H9 (cell line): Measurements from ENCODE around the gene CORO1C. TPM values are rescaled to one million over a fixed set of nuclear protein-coding genes. Genes with fewer than 3 reads are reported as not detected.

Experiments
- DNase-seq: peaks from one replicate; pipeline ENCODE4 v3.0.0-alpha.2; 2017
- H2AFZ ChIP-seq: one replicate; pipeline ENCODE4 v1.6.1; 2013; ENCODE audit warnings: mild to moderate bottlenecking, low read length, control low read depth, moderate library complexity
- H2AK5ac ChIP-seq: 2 replicates; pipeline ENCODE4 v1.6.1; 2013; ENCODE audit warnings: low read length, control low read depth, mixed read lengths; ENCODE audit not compliant: insufficient read length
- H2BK120ac ChIP-seq: one replicate; pipeline ENCODE4 v1.6.1; 2013; ENCODE audit warnings: low read depth, mild to moderate bottlenecking, low read length, control low read depth, inconsistent platforms; ENCODE audit not compliant: poor library complexity, severe bottlenecking
- H2BK12ac ChIP-seq: 2 replicates; pipeline ENCODE4 v1.6.1; 2013; ENCODE audit warnings: low read length, control low read depth, mixed read lengths, low read depth; ENCODE audit not compliant: insufficient read length
- H2BK15ac ChIP-seq: 2 replicates; pipeline ENCODE4 v1.6.1; 2013; ENCODE audit warnings: low read depth, low read length, control low read depth
- H2BK20ac ChIP-seq: one replicate; pipeline ENCODE4 v1.6.1; 2013; ENCODE audit warnings: low read depth, mild to moderate bottlenecking, low read length, control low read depth, inconsistent platforms; ENCODE audit not compliant: poor library complexity, severe bottlenecking
- H2BK5ac ChIP-seq: 2 replicates; pipeline ENCODE4 v1.6.1; 2013; ENCODE audit warnings: low read length, control low read depth, mixed read lengths; ENCODE audit not compliant: insufficient read length
- H3K14ac ChIP-seq: 2 replicates; pipeline ENCODE4 v1.6.1; 2013; ENCODE audit warnings: low read length, control low read depth; ENCODE audit not compliant: insufficient read depth
- H3K18ac ChIP-seq: 2 replicates; pipeline ENCODE4 v1.6.1; 2013; ENCODE audit warnings: low read depth, mild to moderate bottlenecking, mixed read lengths, low read length, control low read depth; ENCODE audit not compliant: insufficient read length
- H3K23ac ChIP-seq: 2 replicates; pipeline ENCODE4 v1.6.1; 2013; ENCODE audit warnings: low read length, control low read depth, mixed read lengths, low read depth; ENCODE audit not compliant: insufficient read length
- H3K23me2 ChIP-seq: 2 replicates; pipeline ENCODE4 v1.6.1; 2013; ENCODE audit warnings: low read depth, mild to moderate bottlenecking, mixed read lengths, low read length, control low read depth; ENCODE audit not compliant: insufficient read length, poor library complexity, severe bottlenecking
- H3K27ac ChIP-seq: 2 replicates; pipeline ENCODE4 v1.5.1; 2013; ENCODE audit warnings: low read length, control low read depth, mixed read lengths, low read depth; ENCODE audit not compliant: insufficient read length
- H3K27me3 ChIP-seq: 2 replicates; pipeline ENCODE4 v1.6.1; 2013; ENCODE audit warnings: low read length, control low read depth, inconsistent platforms; ENCODE audit not compliant: insufficient read depth
- H3K4ac ChIP-seq: 2 replicates; pipeline ENCODE4 v1.6.1; 2013; ENCODE audit warnings: low read depth, mild to moderate bottlenecking, control low read depth, inconsistent platforms, low read length, moderate library complexity
- H3K4me1 ChIP-seq: 2 replicates; pipeline ENCODE4 v1.6.1; 2013; ENCODE audit warnings: low read length, control low read depth, inconsistent platforms; ENCODE audit not compliant: insufficient read depth
- H3K4me2 ChIP-seq: 2 replicates; pipeline ENCODE4 v1.6.1; 2013; ENCODE audit warnings: low read length, control low read depth, mixed read lengths; ENCODE audit not compliant: insufficient read length, insufficient read depth
- H3K56ac ChIP-seq: 2 replicates; pipeline ENCODE4 v1.6.1; 2013; ENCODE audit warnings: low read depth, mild to moderate bottlenecking, mixed read lengths, low read length, control low read depth; ENCODE audit not compliant: insufficient read length
- H3K79me1 ChIP-seq: 2 replicates; pipeline ENCODE4 v1.6.1; 2013; ENCODE audit warnings: low read depth, mild to moderate bottlenecking, moderate library complexity, low read length, control low read depth, inconsistent platforms; ENCODE audit not compliant: insufficient read depth, poor library complexity, severe bottlenecking
- H3K79me2 ChIP-seq: 2 replicates; pipeline ENCODE4 v1.6.1; 2013; ENCODE audit warnings: low read length, control low read depth, inconsistent platforms; ENCODE audit not compliant: insufficient read depth
- H3K9ac ChIP-seq: 2 replicates; pipeline ENCODE4 v1.6.1; 2013; ENCODE audit warnings: low read length, control low read depth, mixed read lengths; ENCODE audit not compliant: insufficient read length; ENCODE audit errors: extremely low read depth
- H3K9me3 ChIP-seq: one replicate; pipeline ENCODE4 v1.6.1; 2013; ENCODE audit warnings: low read depth, low read length, inconsistent platforms; ENCODE audit not compliant: control insufficient read depth
- H3T11ph ChIP-seq: one replicate; pipeline ENCODE4 v1.6.1; 2013; ENCODE audit warnings: mild to moderate bottlenecking, low read length, control low read depth, inconsistent platforms
- H4K20me1 ChIP-seq: one replicate; pipeline ENCODE4 v1.6.1; 2013; ENCODE audit not compliant: control insufficient read depth, insufficient read length, insufficient read depth
- H4K5ac ChIP-seq: 2 replicates; pipeline ENCODE4 v1.6.1; 2013; ENCODE audit warnings: low read depth, mild to moderate bottlenecking, mixed read lengths, low read length, control low read depth; ENCODE audit not compliant: insufficient read length
- H4K8ac ChIP-seq: replicated peaks from 2 replicates; pipeline ENCODE4 v1.6.1; 2013; ENCODE audit warnings: low read length, control low read depth, mixed read lengths, low read depth; ENCODE audit not compliant: insufficient read length
- H4K91ac ChIP-seq: 2 replicates; pipeline ENCODE4 v1.6.1; 2013; ENCODE audit warnings: low read depth, mild to moderate bottlenecking, moderate library complexity, mixed read lengths, low read length, control low read depth; ENCODE audit not compliant: insufficient read length
- H3K27ac Mint-ChIP-seq, 3 experiments: 2 replicates in 2 of 3; 3 replicates in 1 of 3; pipeline ENCODE4 v1.8.0; 2020 to 2021; ENCODE audit warnings: mixed read lengths in 3 of 3, mild to moderate bottlenecking in 1 of 3, moderate library complexity in 1 of 3
- H3K27me3 Mint-ChIP-seq: 2 replicates; pipeline ENCODE4 v1.8.0; 2021; ENCODE audit warnings: low read depth, mild to moderate bottlenecking, moderate library complexity, mixed read lengths
- H3K36me3 Mint-ChIP-seq, 3 experiments: 2 replicates in 2 of 3; 3 replicates in 1 of 3; pipeline ENCODE4 v1.8.0; 2020 to 2021; ENCODE audit warnings: low read depth in 3 of 3, mixed read lengths in 3 of 3; ENCODE audit not compliant: insufficient read depth in 1 of 3
- H3K4me1 Mint-ChIP-seq, 2 experiments: 2 replicates each; pipeline ENCODE4 v1.8.0; 2020; ENCODE audit warnings: mixed read lengths in 2 of 2
- H3K4me3 Mint-ChIP-seq, 2 experiments: 2 replicates in 1 of 2; 3 replicates in 1 of 2; pipeline ENCODE4 v1.8.0; 2020 to 2021; ENCODE audit warnings: mild to moderate bottlenecking in 2 of 2, mixed read lengths in 2 of 2, moderate library complexity in 1 of 2
- H3K9me3 Mint-ChIP-seq, 2 experiments: 2 replicates in 1 of 2; 3 replicates in 1 of 2; pipeline ENCODE4 v1.8.0; 2020; ENCODE audit warnings: mild to moderate bottlenecking in 2 of 2, mixed read lengths in 2 of 2, moderate library complexity in 1 of 2
- CTCF ChIP-seq: fragments of 200-600 bp; sonication (generic); conservative IDR thresholded peaks from 3 replicates; pipeline ENCODE4 v1.8.0; 2021; ENCODE audit warnings: antibody characterized with exemption, mild to moderate bottlenecking
- WGBS: extraction: QIAGEN DNeasy Blood & Tissue Kit; methylation state at CpG from one replicate; pipeline ENCODE4 v1.1.7; 2013; ENCODE audit warnings: missing lambda C conversion rate, low lambda C conversion rate, mixed read lengths; ENCODE audit not compliant: insufficient read length; ENCODE audit errors: extremely low coverage; 5-methylcytosine and 5-hydroxymethylcytosine counted together
- total RNA-seq: library from RNA; stranded (reverse); gene quantifications from 2 replicates; pipeline ENCODE4 v1.2.1, GENCODE V29; 2021

The CORO1C gene
- total RNA-seq, 1 experiment from 2014 or later = 154 TPM

DNA sequence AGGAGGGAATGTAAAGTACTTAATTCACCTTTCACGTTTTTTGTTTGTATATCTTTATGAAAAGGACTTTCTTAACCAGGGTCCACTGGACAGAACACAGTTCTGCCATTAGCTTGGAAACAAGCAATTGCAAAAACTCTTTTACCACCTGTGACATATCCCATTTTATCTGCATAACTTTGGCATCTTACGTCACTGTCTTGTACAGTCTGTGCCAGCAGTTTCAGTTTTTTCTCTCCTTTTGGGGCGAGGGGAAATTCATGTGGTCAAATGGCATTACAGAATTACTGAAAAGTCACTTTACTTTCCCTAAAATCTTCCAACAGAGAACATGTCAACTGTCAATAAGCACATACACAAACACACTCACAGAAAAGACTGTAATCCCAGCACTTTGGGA lies 53.9 kb downstream of the CORO1C start:
- H3K27me3 Mint-ChIP-seq = no peaks in the 10 kb centered on the region
- Histone ChIP-seq H3K4me1 (no peaks in the 10 kb centered on the region), H2BK15ac (no peak overlapping the region), H2AK5ac (no peak overlapping the region), H3K14ac (no peak overlapping the region), H3K9me3 (no peaks in the 10 kb centered on the region), H3K9ac (no peak overlapping the region), H2BK20ac (no peak overlapping the region), H3K23me2 (no peaks in the 10 kb centered on the region), H3K27me3 (no peaks in the 10 kb centered on the region), H3K4me2 (no peak overlapping the region), H2AFZ (no peak overlapping the region), H2BK12ac (no peak overlapping the region), H3K4ac (no peak overlapping the region), H3K79me1 (peaks cover 3% of the 10 kb centered on the region), H3K18ac (no peak overlapping the region), H4K5ac (no peak overlapping the region), H2BK120ac (no peak overlapping the region), H4K20me1 (no peaks in the 10 kb centered on the region), H3K27ac (no peak overlapping the region), H3K23ac (no peak overlapping the region), H3K56ac (no peak overlapping the region), H4K91ac (no peak overlapping the region), H3K79me2 (no peaks in the 10 kb centered on the region), H3T11ph (no peak overlapping the region), H2BK5ac (no peak overlapping the region), H4K8ac (no peak overlapping the region)
- no peak for DNase-seq
- no peaks in the 10 kb centered on the region for H3K4me1 Mint-ChIP-seq
- H3K4me3 Mint-ChIP-seq = no peak overlapping the region
- H3K36me3 Mint-ChIP-seq = peaks cover 3 to 28% (median 4%) of the 10 kb centered on the region in 3 experiments; a peak in 6 of 7 replicates
- TF ChIP-seq CTCF = no peak
- WGBS = no CpG with 5 or more reads among the region's 3 CpGs
- H3K9me3 Mint-ChIP-seq = no peaks in the 10 kb centered on the region
- no peak overlapping the region for H3K27ac Mint-ChIP-seq
